ENCODE results near the gene TRAPPC3. TPM values are rescaled to one million over a fixed set of nuclear protein-coding genes. Genes with fewer than 3 reads are reported as not detected.
A peak's percentile ranks its signal among the peaks of the same experiment; 100 is the strongest.

Gene TRAPPC3
- total and polyA plus RNA-seq, 7 donors = 75.1 to 177 (median 108) TPM

DNA sequence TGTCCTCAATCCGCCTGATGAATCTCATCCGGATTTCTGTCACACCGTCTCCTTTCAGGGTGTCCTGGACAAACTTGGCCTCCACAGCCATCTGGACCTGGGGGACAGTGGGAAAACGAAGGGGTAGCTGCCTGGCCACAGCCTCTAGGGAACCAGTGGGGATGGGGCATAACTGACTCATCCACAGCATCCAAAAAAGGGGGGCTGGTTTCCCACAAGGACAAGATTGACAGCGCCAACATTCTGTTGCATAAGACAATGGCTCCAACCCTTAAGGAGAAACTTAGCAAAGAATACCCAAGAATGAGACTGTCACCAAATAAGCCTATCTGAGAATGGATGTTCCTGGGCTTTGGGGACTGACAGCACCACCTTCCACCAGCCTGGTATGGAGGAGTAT lies 12.1 kb downstream of the TRAPPC3 start:
- intact Hi-C loops (cut with DNase I) = no loop called here
- TF ChIP-seq EP300 (IDR thresholded peaks at IDR 0.05) = no peak
- TF ChIP-seq, protein P1, sequence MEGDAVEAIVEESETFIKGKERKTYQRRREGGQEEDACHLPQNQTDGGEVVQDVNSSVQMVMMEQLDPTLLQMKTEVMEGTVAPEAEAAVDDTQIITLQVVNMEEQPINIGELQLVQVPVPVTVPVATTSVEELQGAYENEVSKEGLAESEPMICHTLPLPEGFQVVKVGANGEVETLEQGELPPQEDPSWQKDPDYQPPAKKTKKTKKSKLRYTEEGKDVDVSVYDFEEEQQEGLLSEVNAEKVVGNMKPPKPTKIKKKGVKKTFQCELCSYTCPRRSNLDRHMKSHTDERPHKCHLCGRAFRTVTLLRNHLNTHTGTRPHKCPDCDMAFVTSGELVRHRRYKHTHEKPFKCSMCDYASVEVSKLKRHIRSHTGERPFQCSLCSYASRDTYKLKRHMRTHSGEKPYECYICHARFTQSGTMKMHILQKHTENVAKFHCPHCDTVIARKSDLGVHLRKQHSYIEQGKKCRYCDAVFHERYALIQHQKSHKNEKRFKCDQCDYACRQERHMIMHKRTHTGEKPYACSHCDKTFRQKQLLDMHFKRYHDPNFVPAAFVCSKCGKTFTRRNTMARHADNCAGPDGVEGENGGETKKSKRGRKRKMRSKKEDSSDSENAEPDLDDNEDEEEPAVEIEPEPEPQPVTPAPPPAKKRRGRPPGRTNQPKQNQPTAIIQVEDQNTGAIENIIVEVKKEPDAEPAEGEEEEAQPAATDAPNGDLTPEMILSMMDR (IDR thresholded peaks at IDR 0.05) = no peak
- TF ChIP-seq POLR2A (IDR thresholded peaks at IDR 0.05) = no peak
- no peak for TF ChIP-seq POLR2AphosphoS5 (IDR thresholded peaks at IDR 0.05)
- H3K27me3 ChIP-seq = no peaks in the 10 kb centered on the region
- no peak for DNase-seq
- H3K36me3 ChIP-seq = peaks cover 7 to 35% (median 16%) of the 10 kb centered on the region in 4 donors
- no peak overlapping the region for H3K4me3 ChIP-seq
- WGBS, 2 donors = 78% methylated on average over 5 of the region's 5 CpGs
- H3K27ac ChIP-seq = peak overlapping the region; percentile 65 to 82 (median 78)
- peaks cover 0 to 73% (median 56%) of the 10 kb centered on the region in 4 donors for H3K4me1 ChIP-seq
- H3K9me3 ChIP-seq = no peaks in the 10 kb centered on the region

DNA sequence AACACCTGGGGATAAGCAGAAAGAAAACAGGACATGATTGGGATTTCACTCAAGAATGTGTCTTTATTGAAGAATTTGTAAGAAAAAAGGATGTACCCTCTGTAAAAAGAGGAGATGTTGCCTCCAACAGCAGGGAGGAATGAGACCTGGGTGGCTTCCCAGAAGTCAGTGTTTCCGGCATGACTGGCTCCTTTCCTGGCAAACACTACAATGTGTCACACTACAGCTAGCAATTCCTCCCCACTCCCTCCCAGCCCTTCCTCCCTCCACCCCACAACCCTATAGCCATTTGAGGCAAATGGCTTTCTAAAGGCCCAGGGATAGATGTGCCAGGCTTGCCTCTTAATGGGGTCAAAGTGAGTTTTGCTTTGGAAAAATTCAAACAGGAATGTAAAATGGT lies 12.8 kb downstream of the TRAPPC3 start:
- intact Hi-C loops (cut with DNase I) = no loop called here
- H3K27me3 ChIP-seq = no peaks in the 10 kb centered on the region
- H3K36me3 ChIP-seq = peaks cover 7 to 35% (median 16%) of the 10 kb centered on the region in 4 donors
- no peak for DNase-seq
- TF ChIP-seq EP300 (IDR thresholded peaks at IDR 0.05) (peak in 1 of 4 donors; percentile 41), POLR2AphosphoS5 (IDR thresholded peaks at IDR 0.05) (peak in 3 of 4 donors; percentile 17 to 59 (median 37)), POLR2A (IDR thresholded peaks at IDR 0.05) (no peak)
- TF ChIP-seq, protein P1 (IDR thresholded peaks at IDR 0.05) = no peak
- H3K9me3 ChIP-seq = no peaks in the 10 kb centered on the region
- no peak overlapping the region for H3K4me3 ChIP-seq
- peak overlapping the region; percentile 65 to 82 (median 78) for H3K27ac ChIP-seq
- peaks cover 0 to 66% (median 52%) of the 10 kb centered on the region in 4 donors for H3K4me1 ChIP-seq
- 71 to 86% methylated on average over 1 of the region's 1 CpG for WGBS, 2 donors

- TF ChIP-seq EP300 (IDR thresholded peaks at IDR 0.05) (no peak), POLR2A (IDR thresholded peaks at IDR 0.05) (no peak), POLR2AphosphoS5 (IDR thresholded peaks at IDR 0.05) (no peak)
- TF ChIP-seq, protein P1 (IDR thresholded peaks at IDR 0.05) = no peak
- Histone ChIP-seq H3K36me3 (peaks cover 7 to 35% (median 16%) of the 10 kb centered on the region in 4 donors), H3K9me3 (no peaks in the 10 kb centered on the region), H3K4me1 (peaks cover 0 to 64% (median 50%) of the 10 kb centered on the region in 4 donors), H3K27me3 (no peaks in the 10 kb centered on the region), H3K27ac (peak overlapping the region; percentile 65 to 82 (median 78)), H3K4me3 (no peak overlapping the region)
- DNase-seq = no peak
- intact Hi-C loops (cut with DNase I) = loop anchor here (1.0 kb wide), 1 partner anchor 36 kb away; no protein-coding TSS in a partner anchor
These were observed 13.5 kb downstream of the TRAPPC3 start for GRCh38 chr1:36135796-36136195.

- Histone ChIP-seq H3K27ac (peak overlapping the region; percentile 65 to 82 (median 78)), H3K27me3 (no peaks in the 10 kb centered on the region), H3K36me3 (peaks cover 7 to 35% (median 16%) of the 10 kb centered on the region in 4 donors), H3K4me1 (peaks cover 0 to 59% (median 49%) of the 10 kb centered on the region in 4 donors), H3K4me3 (no peak overlapping the region), H3K9me3 (no peaks in the 10 kb centered on the region)
- DNase-seq = no peak
- intact Hi-C loops (cut with DNase I) = loop anchor here (1.0 kb wide), 1 partner anchor 36 kb away; no protein-coding TSS in a partner anchor
- WGBS, 2 donors = 77 to 85% methylated on average over 6 of the region's 6 CpGs
- TF ChIP-seq POLR2AphosphoS5 (IDR thresholded peaks at IDR 0.05) (no peak), EP300 (IDR thresholded peaks at IDR 0.05) (no peak), POLR2A (IDR thresholded peaks at IDR 0.05) (no peak)
- TF ChIP-seq, protein P1 (IDR thresholded peaks at IDR 0.05) = no peak
These were observed 14.0 kb downstream of the TRAPPC3 start for GRCh38 chr1:36135330-36135667.
